22Rv1 (cell line): Measurements from ENCODE around the gene FAM13B.

Source experiments
- ZFX ChIP-seq: fragments of 450-650 bp; IDR thresholded peaks from 2 replicates; pipeline ENCODE4 v1.6.1; 2017; ENCODE audit warnings: antibody characterized with exemption, borderline replicate concordance
- TF ChIP-seq, protein P1 (sequence below): fragments of 450-650 bp; IDR thresholded peaks from 2 replicates; pipeline ENCODE4 v1.5.1; 2017; ENCODE audit warnings: mild to moderate bottlenecking

DNA sequence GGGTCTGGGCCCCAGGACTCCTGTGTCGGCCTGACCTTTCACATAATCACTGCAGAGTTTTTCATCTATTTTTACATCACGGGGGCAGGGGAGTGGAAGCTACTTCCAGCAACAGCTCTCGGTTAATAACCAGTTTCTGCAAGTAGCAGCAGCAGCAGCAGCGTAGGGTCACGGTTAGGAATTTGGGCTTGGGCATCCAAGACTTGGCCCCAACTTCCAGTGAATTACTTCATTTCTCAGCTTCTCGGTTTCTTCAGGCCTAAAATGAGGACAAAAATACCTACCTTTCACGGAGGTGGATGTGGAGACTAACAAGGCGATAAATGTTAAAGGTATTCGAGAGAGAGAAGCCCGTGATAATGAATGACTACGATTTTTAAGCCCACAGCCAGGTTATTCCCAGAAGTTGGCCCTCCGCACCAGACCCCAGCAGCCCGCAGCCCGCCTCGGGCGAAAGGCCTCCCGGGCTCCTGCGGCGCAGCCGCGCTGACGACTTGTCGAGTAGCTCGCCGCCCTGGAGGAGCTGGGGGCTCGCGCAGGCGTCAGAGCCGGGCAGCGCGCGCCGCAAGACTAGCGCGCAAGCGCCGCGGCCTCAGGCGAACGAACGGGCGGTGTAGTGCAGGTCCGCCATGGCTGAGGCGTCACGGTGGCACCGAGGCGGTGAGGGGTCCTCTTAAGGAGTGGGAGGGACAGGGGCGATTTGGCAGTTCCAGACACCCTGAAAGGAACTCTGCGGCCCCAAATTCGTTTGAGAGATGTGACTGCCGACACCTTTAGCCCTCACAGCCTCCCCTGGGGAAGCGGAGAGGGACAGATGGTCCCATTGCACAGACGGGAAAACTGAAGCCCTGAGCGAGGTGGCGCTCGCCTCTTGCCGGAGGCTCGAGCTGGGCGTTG, 143.8 kb downstream of the FAM13B start, which contains the start of gene PKD2L2:
- TF ChIP-seq, protein P1, sequence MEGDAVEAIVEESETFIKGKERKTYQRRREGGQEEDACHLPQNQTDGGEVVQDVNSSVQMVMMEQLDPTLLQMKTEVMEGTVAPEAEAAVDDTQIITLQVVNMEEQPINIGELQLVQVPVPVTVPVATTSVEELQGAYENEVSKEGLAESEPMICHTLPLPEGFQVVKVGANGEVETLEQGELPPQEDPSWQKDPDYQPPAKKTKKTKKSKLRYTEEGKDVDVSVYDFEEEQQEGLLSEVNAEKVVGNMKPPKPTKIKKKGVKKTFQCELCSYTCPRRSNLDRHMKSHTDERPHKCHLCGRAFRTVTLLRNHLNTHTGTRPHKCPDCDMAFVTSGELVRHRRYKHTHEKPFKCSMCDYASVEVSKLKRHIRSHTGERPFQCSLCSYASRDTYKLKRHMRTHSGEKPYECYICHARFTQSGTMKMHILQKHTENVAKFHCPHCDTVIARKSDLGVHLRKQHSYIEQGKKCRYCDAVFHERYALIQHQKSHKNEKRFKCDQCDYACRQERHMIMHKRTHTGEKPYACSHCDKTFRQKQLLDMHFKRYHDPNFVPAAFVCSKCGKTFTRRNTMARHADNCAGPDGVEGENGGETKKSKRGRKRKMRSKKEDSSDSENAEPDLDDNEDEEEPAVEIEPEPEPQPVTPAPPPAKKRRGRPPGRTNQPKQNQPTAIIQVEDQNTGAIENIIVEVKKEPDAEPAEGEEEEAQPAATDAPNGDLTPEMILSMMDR: no peak
- TF ChIP-seq ZFX: no peak
